HG02981 (cell line): ENCODE results near the gene LRRC2.

Experiments
- ATAC-seq: cut with Tn5 transposase; IDR thresholded peaks from one replicate; pipeline ENCODE4 v1.9.1; 2021; ENCODE audit warnings: mild to moderate bottlenecking, moderate library complexity; ENCODE audit not compliant: unreplicated experiment

LRRC2 gene

DNA sequence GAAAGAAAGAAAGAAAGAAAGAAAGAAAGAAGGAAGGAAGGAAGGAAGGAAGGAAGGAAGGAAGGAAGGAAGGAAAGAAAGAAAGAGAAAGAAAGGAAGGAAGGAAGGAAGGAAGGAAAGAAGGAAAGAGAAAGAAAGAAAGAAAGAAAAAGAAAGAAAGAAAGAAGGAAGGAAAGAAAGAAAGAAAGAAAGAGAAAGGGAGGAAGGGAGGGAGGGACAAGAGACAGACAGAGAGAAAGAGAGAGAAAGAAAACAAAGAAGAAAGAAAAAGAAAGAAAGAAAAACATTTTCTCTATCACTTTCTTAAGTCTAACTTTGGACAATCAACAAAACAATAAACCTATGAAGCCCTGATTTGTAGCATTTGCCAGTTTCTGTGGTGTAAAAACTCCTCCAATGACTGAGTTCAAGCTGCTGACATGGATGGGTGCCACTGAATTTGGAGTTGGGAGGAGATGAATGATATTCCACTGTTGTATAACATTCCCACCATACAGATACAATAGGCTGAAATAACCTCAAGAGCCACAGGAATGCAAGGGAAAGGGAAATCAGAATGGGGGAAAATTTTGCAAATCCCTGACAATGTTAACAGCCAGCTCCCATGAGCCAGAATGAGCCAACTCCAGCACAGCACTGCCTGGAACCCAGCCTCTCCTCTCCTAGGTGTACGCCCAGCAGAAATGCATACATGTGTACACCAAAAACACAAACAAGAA, 83.3 kb downstream of the LRRC2 start:
- ATAC-seq, result no peak

DNA sequence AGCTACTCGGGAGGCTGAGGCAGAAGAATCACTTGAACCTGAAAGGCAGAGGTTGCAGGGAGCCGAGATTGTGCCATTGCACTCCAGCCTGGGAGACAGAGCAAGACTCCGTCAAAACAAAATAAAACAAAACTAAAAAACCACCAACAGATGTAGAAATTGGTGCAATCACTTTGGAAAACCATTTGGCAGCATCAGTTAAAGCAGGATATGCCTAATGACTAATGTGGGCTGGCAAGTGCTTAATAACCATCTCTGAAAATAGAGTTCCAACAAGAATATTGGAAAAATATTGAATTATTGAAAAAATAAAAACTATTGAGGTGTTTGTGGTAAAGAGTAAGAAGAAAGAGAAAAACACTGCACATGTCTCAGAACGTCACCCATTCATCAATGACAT, 84.5 kb downstream of the LRRC2 start:
- ATAC-seq, result no peak

DNA sequence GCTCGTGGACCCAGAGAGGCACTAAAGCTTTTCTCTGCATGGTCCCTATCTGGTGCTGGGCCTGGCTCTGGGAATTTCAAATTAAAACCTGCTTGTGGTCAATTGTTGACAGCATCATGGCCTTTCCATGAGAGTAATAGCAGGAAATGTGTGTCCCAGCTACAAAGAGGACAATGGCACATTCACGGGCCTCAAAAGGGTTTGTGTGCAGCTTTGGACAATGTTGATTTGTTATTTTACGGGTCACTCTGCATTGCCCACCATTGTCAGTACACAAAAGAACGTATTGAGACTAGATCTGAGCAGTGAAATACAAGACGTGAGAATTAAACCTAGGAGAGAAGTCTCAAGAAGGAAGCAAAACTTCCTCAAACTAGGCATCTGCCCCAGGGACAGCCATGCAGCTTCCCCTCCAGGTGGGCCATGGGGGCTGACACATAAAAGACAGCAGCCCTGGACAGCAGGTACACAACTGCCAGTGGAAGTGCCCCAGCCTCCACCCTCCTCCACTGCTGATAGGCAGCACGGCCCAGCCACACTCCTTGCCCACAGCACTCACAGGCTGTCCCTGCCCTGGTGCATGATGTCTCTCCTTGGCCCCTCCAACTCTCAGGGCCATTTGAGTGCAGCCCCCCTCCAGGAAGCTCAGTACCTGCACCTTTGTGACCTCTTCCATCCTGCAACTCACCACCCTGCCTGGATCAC, 85.5 kb downstream of the LRRC2 start:
- no peak for ATAC-seq

DNA sequence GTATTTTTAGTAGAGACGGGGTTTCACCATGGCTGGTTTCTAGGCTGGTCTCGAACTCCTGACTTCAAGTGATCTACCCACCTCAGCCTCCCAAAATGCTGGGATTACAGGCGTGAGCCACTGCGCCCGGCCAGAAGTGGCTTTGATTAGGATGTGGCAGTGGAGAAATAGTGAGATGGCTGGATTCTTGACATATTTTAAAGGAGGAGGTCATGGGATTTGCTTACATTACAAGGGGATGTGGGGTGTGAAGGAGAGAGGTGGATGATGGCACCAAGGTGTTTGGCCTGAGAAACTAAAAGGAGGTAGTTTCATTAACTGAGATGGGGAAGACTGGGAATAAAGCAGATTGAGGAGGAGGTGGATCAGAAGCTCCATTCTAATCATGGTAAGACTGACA, 86.4 kb downstream of the LRRC2 start:
- no peak for ATAC-seq

DNA sequence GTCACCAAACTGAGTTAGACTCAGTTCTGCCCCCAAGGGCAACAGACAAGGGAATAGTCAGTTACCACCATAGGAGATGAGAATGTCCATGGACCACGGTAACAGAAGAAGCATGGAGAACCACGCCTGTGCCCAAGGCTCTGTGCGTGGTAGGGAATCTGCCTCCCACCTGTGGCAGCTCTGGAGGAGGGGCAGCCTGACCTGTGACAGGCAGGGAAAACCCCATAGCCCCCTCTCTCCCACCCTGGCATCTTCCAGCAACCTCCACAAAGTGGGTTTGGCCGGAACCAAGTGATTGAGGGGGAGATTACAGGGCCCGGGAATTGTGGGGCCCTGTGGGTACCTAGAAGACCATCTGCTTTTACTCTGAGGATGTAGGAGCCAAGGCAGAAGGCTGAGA, 87.1 kb downstream of the LRRC2 start:
- no peak for ATAC-seq

DNA sequence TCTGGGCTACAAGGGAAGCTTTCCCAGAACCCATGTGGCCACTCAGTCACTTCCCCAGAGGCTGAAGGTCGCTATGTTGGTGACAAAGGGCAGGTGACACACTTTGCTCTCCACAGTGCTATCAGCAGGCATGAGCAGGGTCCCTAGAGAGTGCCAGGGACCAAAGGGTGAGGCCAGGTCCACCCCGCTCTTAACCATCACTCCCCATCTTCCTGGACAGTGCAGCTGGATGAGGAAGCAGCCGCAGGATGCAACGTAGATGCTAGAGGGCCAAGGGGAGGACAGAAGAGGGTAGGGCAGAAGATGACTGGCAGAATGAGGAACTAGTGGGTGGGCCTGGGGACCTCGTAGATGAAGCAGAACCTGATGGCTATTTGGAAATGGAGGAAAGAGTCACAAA, 87.8 kb downstream of the LRRC2 start:
- no peak for ATAC-seq

DNA sequence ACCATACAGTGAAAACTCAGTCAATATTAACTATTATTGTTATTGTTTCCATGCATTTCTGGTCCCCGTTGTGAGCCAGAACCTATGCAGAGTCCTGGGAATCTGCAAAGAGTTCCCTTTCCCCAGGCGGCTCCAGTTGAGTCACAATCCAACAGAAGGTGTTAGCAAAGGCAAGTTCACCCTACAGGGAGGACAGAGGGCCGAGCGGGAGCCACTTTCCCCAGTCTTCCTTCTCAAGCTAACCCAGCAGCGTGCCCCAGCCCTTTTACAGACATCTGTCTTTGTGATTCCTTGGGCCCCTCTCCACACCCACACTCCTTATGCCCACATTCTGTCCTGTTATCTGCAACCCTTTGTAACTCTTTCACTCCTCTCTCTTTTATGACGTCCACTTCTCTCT, 88.3 kb downstream of the LRRC2 start:
- no peak for ATAC-seq

GRCh38 chr3:46477145-46477544, 89.0 kb downstream of the LRRC2 start:
- no peak for ATAC-seq

- no peak for ATAC-seq
These were observed 93.4 kb downstream of the LRRC2 start for GRCh38 chr3:46472736-46473135.

GRCh38 chr3:46471371-46471914, 94.7 kb downstream of the LRRC2 start:
- ATAC-seq, result no peak

- ATAC-seq, result no peak
These were observed 95.3 kb downstream of the LRRC2 start for GRCh38 chr3:46470831-46471230.

GRCh38 chr3:46469680-46470357, 96.3 kb downstream of the LRRC2 start:
- ATAC-seq, result no peak

- ATAC-seq, result no peak
These were observed 97.1 kb downstream of the LRRC2 start for GRCh38 chr3:46468753-46469600.

GRCh38 chr3:46467562-46467961, 98.5 kb downstream of the LRRC2 start:
- ATAC-seq, result no peak

GRCh38 chr3:46466871-46467403, 99.2 kb downstream of the LRRC2 start:
- no peak for ATAC-seq

GRCh38 chr3:46466273-46466672, 99.8 kb downstream of the LRRC2 start:
- ATAC-seq, result no peak
